Small intestine (tissue), 7 donors: ENCODE data around the gene CHST11. TPM values are rescaled to one million over a fixed set of nuclear protein-coding genes. Genes with fewer than 3 reads are reported as not detected.

Experiments used
- DNase-seq, 2 donors: peaks; one replicate each; pipeline versions ENCODE4 v3.0.0 to v3.0.0-alpha.2; 2013
- FAIRE-seq: peaks from 2 replicates; lab custom pipeline; 2012; peaks lifted over from hg19 to GRCh38; lab: Jason Lieb, UNC
- H3K27ac ChIP-seq, 3 donors: one replicate each; pipeline ENCODE4 v1.5.1; 2013; ENCODE audit warnings: low read length in 2 of 3, mild to moderate bottlenecking in 2 of 3, control low read depth in 1 of 3, inconsistent platforms in 1 of 3, low read depth in 1 of 3, moderate library complexity in 1 of 3
- H3K27me3 ChIP-seq, 3 donors: one replicate each; pipeline ENCODE4 v1.6.1; 2013; ENCODE audit warnings: low read length in 3 of 3, inconsistent platforms in 1 of 3; ENCODE audit not compliant: control insufficient read depth in 3 of 3, insufficient read depth in 3 of 3
- H3K36me3 ChIP-seq, 3 donors: one replicate each; pipeline ENCODE4 v1.6.1; 2013; ENCODE audit warnings: low read length in 3 of 3, inconsistent platforms in 1 of 3, low read depth in 1 of 3, mild to moderate bottlenecking in 1 of 3, moderate library complexity in 1 of 3; ENCODE audit not compliant: control insufficient read depth in 3 of 3, insufficient read depth in 2 of 3
- H3K4me1 ChIP-seq, 3 donors: one replicate each; pipeline ENCODE4 v1.6.1; 2013; ENCODE audit warnings: low read length in 2 of 3, inconsistent platforms in 1 of 3, low read depth in 1 of 3, mild to moderate bottlenecking in 1 of 3, moderate library complexity in 1 of 3; ENCODE audit not compliant: control insufficient read depth in 3 of 3, insufficient read depth in 2 of 3
- H3K4me3 ChIP-seq, 3 donors: one replicate each; pipeline ENCODE4 v1.5.1; 2013; ENCODE audit warnings: low read length in 3 of 3, control low read depth in 1 of 3, inconsistent platforms in 1 of 3, low read depth in 1 of 3, mild to moderate bottlenecking in 1 of 3, moderate library complexity in 1 of 3
- H3K9me3 ChIP-seq, 2 donors: one replicate each; pipeline ENCODE4 v1.6.1; 2013; ENCODE audit warnings: low read depth in 1 of 2, low read length in 1 of 2; ENCODE audit not compliant: control insufficient read depth in 2 of 2, insufficient read depth in 1 of 2
- WGBS, 3 donors: extraction: QIAGEN DNeasy Blood & Tissue Kit; methylation state at CpG; one replicate each; pipeline ENCODE4 v1.1.7; 2013; 5-methylcytosine and 5-hydroxymethylcytosine counted together
- polyA plus RNA-seq, 4 donors: library from polyadenylated mRNA; stranded (reverse) in 3 of 4; unstranded in 1 of 4; fragments of 200-250 nt in 3 of 4; fragments of 120-200 nt in 1 of 4; gene quantifications; one replicate each; pipeline versions ENCODE4 v1.2.1 to v1.2.3, GENCODE V29; 2013
- donor health status: healthy with polysubstance abuse.
- donor health status: control.
- donor health status: control.
- donor health status: Bipolar disorder and iron deficiency.
- donor health status: healthy.

Gene CHST11
- polyA plus RNA-seq, 4 donors, result 0.89 to 3.0 (median 2.0) TPM

- WGBS, 3 donors, result 87 to 92% (median 92%) methylated on average over 7 of the region's 7 CpGs
- H3K27ac ChIP-seq, result no peak overlapping the region
Observed at GRCh38 chr12:104716172-104716571, 259.4 kb downstream of the CHST11 start.

DNA sequence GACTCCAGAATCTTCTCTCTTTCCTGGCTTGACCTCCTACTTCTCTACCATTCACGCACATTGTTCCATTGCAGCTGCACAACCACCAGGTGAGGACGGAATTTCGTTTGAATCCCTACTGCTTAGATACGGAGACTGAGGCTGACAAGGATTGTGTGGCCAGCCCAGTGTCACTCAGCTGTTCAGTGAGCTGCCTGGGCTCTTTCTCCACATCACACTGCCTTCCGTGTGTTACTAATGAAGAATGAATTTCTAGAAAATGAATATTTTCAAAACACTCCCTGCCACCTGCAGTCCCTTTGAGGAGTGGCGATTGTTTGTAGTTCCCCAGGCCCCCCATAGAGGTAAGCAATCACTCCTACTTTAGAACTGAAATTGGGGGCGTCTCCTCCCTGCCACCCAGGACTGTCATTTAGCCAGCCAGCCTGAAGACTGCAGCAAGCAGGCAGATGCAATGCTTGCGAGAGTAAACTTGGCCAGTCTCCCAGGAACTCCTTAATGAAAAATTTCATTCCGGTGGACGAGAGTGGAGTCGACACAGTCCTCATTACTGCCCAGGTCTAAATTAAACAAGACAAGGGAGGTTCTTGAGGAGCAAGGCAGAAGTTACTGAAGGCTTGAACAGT, 261.7 kb downstream of the CHST11 start:
- no peaks in the 10 kb centered on the region for H3K27me3 ChIP-seq
- FAIRE-seq, result no peak
- no peaks in the 10 kb centered on the region for H3K36me3 ChIP-seq
- no peaks in the 10 kb centered on the region for H3K9me3 ChIP-seq
- H3K4me3 ChIP-seq, result no peak overlapping the region
- WGBS, 3 donors, result 39 to 63% (median 55%) methylated on average over 11 of the region's 11 CpGs
- DNase-seq, result no peak
- H3K27ac ChIP-seq, result peak overlapping the region in 1 of 3 donors; percentile 92
- peaks cover 0 to 7% (median 0%) of the 10 kb centered on the region in 3 donors for H3K4me1 ChIP-seq

More at GRCh38 chr12:104716172-104716571, 259.4 kb downstream of the CHST11 start:
- H3K9me3 ChIP-seq, result no peaks in the 10 kb centered on the region
- H3K27me3 ChIP-seq, result no peaks in the 10 kb centered on the region
- DNase-seq (no peak), FAIRE-seq (no peak)
- no peaks in the 10 kb centered on the region for H3K36me3 ChIP-seq
- no peaks in the 10 kb centered on the region for H3K4me1 ChIP-seq
- no peak overlapping the region for H3K4me3 ChIP-seq

GRCh38 chr12:104719700-104720338, 263.1 kb downstream of the CHST11 start:
- peak overlapping the region; percentile 34 to 92 (median 63) for H3K27ac ChIP-seq
- H3K4me1 ChIP-seq, result peaks cover 0 to 7% (median 0%) of the 10 kb centered on the region in 3 donors
- WGBS, 3 donors, result 69 to 85% (median 80%) methylated on average over 13 of the region's 13 CpGs
- no peaks in the 10 kb centered on the region for H3K36me3 ChIP-seq
- H3K9me3 ChIP-seq, result no peaks in the 10 kb centered on the region
- H3K4me3 ChIP-seq, result peak overlapping the region in 1 of 3 donors; percentile 5
- no peak for DNase-seq
- no peaks in the 10 kb centered on the region for H3K27me3 ChIP-seq
- FAIRE-seq, result no peak

DNA sequence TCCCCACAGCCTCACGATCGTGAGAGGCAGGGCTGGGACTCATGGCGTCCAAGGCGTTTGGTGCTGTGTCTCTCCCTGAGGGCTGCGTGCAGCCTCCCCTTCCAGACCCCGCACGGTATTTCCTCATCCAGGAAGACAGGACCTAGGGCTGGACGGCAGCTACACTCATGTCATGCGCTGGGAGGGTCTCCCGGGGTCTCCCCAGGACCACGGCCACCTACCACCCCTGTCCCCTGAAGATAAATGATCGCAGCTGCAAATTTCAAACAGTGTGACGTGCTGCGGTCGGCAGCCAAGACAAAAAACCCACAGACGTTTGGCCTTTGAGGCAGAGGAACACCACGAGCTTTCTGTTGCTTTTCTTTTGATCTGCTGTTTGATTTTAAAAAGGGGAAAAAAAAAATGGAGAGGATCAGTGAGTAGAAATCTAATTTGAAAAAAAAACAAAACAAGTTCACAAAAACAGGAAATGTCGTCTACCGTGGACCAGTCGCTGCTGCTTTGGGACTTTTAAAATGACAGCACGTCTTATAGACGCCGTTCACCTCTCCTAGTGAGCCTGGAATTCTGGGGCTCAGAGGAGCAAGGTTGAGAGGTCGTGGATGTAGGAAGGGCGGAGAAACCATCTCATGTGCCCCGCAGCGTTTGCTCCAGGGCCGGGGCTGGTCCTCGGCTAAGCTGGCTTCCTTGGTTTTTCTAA, 263.7 kb downstream of the CHST11 start:
- peak overlapping the region; percentile 63 to 92 (median 66) for H3K27ac ChIP-seq
- DNase-seq (peak; percentile 36 to 44), FAIRE-seq (no peak)
- no peaks in the 10 kb centered on the region for H3K27me3 ChIP-seq
- H3K9me3 ChIP-seq, result no peaks in the 10 kb centered on the region
- peak overlapping the region in 1 of 3 donors; percentile 5 for H3K4me3 ChIP-seq
- WGBS, 3 donors, result 31 to 61% (median 51%) methylated on average over 29 of the region's 29 CpGs
- H3K36me3 ChIP-seq, result no peaks in the 10 kb centered on the region
- peaks cover 0 to 7% (median 0%) of the 10 kb centered on the region in 3 donors for H3K4me1 ChIP-seq

DNA sequence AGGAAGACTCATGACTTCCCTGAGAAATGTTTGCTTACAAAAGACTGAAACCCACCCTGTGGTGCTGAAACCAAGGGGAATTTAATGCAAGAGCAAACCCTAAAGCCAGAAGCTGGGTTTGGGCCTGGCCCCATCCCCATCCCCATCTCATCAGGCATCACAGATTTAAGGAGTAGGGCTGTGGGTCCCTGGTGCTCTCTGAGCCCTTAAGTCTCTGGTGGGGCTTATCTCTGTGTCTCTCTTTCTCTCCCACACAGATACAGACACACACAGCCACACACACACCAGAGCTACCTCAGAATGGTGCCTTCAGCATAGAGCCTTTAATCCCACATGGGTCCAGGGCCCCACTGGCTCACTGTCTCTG, 264.3 kb downstream of the CHST11 start:
- Histone ChIP-seq H3K4me3 (no peak overlapping the region), H3K27ac (peak overlapping the region; percentile 63 to 89 (median 66))
- FAIRE-seq, result no peak

DNA sequence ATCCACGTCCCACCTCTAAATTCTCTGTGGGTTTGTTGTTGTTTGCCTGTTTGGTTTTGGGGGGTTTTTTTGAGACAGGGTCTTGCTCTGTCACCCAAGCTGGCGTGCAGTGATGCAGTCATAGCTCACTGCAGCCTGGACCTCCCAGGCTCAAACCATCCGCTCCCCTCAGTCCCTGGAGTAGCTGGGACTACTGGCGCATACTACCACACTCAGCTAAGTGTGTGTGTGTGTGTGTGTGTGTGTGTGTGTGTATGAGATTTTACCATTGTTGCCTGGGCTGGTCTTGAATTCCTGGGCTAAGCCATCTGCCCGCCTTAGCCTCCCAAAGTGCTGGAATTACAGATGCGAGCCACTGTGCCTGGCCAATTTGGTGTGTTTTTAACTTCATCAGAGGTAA, 265.2 kb downstream of the CHST11 start:
- no peaks in the 10 kb centered on the region for H3K9me3 ChIP-seq
- H3K4me3 ChIP-seq, result no peak overlapping the region
- H3K27ac ChIP-seq, result no peak overlapping the region
- WGBS, 3 donors, result 91 to 94% (median 93%) methylated on average over 6 of the region's 6 CpGs
- H3K4me1 ChIP-seq, result peaks cover 0 to 7% (median 0%) of the 10 kb centered on the region in 3 donors
- FAIRE-seq (no peak), DNase-seq (no peak)
- no peaks in the 10 kb centered on the region for H3K36me3 ChIP-seq
- no peaks in the 10 kb centered on the region for H3K27me3 ChIP-seq

More for the DNA sequence above, 264.3 kb downstream of the CHST11 start:
- Histone ChIP-seq H3K27me3 (no peaks in the 10 kb centered on the region), H3K4me1 (peaks cover 0 to 7% (median 0%) of the 10 kb centered on the region in 3 donors), H3K9me3 (no peaks in the 10 kb centered on the region), H3K36me3 (no peaks in the 10 kb centered on the region)
- no peak for DNase-seq

GRCh38 chr12:104722601-104723534, 266.1 kb downstream of the CHST11 start:
- Histone ChIP-seq H3K36me3 (no peaks in the 10 kb centered on the region), H3K27ac (peak overlapping the region in 1 of 3 donors; percentile 9), H3K4me1 (peaks cover 0 to 7% (median 0%) of the 10 kb centered on the region in 3 donors), H3K4me3 (no peak overlapping the region), H3K9me3 (no peaks in the 10 kb centered on the region), H3K27me3 (no peaks in the 10 kb centered on the region)
- WGBS, 3 donors, result 68 to 78% (median 77%) methylated on average over 21 of the region's 21 CpGs
- FAIRE-seq (no peak), DNase-seq (no peak)

DNA sequence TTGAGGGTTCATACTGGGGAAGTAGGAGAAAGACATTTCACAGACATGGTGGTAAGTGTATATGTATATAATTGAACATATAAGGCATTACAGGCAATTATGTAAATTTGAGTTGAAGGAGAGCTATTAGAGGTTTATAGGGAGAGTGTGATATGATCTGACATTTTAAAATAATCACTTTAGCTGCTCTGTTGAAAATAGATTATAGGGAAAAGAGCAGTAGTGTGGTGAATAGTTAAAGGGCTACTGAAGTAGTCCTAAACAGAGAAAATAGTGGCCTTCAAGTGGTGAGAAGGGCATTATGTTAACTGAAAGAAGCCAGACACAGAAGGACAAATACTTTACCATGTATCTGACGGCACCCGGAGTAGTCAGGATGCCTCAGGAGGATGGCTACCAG, 267.1 kb downstream of the CHST11 start:
- no peak for FAIRE-seq

More for the DNA sequence above, 267.1 kb downstream of the CHST11 start:
- Histone ChIP-seq H3K27me3 (no peaks in the 10 kb centered on the region), H3K4me3 (no peak overlapping the region), H3K36me3 (no peaks in the 10 kb centered on the region), H3K9me3 (no peaks in the 10 kb centered on the region), H3K27ac (no peak overlapping the region), H3K4me1 (peaks cover 0 to 7% (median 0%) of the 10 kb centered on the region in 3 donors)
- WGBS, 3 donors, result 90 to 96% (median 92%) methylated on average over 2 of the region's 2 CpGs
- DNase-seq, result no peak
